Stimulated activated CD4-positive, alpha-beta T cell treated with anti-CD3 and anti-CD28 coated beads, Interleukin-1b, Interleukin-23, amount 100 ng/mL, for 1 hour (primary cell): ENCODE data around the gene DOK1.

ENCODE experiments used
- DNase-seq, 2 donors: peaks; one replicate each; pipeline ENCODE4 v3.0.0-alpha.2; 2020; ENCODE audit warnings: low read depth in 2 of 2

The DOK1 gene

GRCh38 chr2:74553892-74554819 is at the start of gene DOK1, which contains the start of gene LOXL3:
Gene DOK1, plus strand, starts transcription at chr2:74554720. Its CDS starts 35 bp downstream, at chr2:74554755.
Gene LOXL3, minus strand, starts transcription at chr2:74553942. Its CDS starts 1,308 bp downstream, at chr2:74552634.
- DNase-seq: peak; percentile 58 to 82

DNA sequence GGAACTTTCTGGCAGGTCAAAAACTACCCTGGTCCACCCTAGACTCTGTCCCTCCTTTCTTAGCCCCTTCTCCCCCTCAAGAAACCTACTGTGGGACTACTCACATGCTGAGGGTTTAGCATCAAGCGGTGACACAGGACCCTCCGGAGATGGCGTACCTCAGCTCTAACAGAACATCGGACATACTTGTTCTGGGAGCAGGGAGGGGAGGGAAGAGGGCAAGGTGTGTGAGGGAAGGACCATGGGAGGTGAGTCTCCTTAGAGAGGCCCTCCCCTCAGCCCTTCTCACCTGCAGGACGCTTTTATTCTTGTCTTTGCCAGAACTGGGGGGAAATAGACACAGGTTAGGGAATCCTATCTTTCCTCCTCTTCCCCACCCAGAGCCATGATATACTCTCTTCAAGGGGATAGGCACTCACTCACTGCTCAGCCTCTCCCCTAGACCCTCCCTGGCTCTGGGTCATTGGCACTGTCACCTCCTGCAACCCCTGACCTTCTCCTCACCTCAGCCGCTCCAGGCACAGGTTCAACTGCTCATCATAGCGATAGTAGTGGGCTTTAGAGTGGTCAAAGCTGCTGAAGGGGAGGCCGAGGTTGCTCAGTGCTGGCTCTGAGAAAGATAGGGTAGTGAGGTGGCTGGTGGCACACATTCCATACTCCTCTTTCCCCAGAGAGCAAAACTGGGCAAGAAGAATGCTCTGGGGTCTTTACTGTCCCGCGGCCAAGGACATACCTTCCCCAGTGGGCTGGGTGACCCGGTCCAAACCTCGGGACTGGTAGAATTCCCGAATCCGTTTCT is 48.9 kb upstream of the DOK1 start:
- DNase-seq: no peak

DNA sequence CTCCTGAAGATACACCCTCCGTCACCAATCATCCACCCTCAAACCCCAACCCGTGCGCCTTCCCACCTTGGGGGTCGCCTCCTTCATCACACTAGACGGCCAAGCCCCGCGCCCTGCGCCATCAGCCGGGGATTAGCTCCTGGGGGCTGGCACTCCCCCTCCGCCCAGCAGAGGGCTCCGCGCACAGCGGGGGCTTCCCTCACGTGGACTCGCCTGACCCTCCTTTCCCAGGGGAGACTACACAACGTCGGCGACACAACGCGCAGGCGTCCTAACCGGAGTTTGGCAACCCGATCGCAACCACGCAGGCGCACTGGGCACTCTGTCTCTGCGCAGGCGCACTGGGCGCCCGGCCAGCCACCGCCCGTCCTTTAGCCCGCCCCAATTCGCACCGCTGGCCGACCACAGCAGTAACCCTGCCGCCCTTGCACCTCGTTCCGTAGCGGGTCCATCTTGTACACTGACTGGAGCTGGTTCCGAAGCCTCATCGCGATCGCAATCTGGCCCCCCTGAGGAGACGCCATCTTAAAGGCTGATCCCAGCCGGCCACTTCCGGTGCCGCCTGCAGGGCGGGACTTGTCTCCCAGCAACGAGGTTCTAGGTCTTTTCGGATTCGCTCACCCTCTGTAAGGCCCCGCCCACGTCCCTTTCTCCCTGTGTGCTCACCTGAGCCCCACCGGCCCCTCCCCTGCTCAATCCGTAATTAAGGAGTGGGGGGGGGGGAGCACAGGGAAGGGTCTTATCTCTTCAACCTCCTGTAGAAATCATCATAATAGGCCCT is 47.2 kb upstream of the DOK1 start, which contains the start of gene PCGF1:
PCGF1 (minus strand) TSS at position 551 of the 781 bp plus-strand sequence; CDS start at position 524, 27 bp downstream.
- DNase-seq: peak; percentile 94 to 99

- no peak for DNase-seq
These were observed 46.5 kb upstream of the DOK1 start for GRCh38 chr2:74507926-74508520.

DNA sequence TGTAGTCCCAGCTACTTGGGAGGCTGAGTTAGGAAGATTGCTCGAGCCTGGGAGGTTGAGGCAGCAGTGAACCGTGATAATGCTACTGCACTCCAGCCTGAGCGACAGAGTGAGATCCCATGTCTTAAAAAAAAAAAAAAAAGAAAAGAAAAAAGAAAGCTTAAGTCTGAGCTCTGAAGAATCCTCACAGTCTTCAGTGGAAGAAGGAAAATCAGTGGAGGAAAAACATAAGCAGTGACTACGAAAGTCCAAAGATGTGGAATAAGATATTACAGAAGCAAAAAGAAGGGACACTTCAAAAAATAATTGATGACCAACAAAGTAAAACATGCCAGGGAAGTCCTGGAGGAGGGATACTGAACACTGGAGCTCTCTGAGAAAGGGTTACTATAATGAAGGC is 44.2 kb upstream of the DOK1 start:
- DNase-seq: no peak

- DNase-seq: no peak
These were observed 43.2 kb upstream of the DOK1 start for GRCh38 chr2:74511104-74511989.

DNA sequence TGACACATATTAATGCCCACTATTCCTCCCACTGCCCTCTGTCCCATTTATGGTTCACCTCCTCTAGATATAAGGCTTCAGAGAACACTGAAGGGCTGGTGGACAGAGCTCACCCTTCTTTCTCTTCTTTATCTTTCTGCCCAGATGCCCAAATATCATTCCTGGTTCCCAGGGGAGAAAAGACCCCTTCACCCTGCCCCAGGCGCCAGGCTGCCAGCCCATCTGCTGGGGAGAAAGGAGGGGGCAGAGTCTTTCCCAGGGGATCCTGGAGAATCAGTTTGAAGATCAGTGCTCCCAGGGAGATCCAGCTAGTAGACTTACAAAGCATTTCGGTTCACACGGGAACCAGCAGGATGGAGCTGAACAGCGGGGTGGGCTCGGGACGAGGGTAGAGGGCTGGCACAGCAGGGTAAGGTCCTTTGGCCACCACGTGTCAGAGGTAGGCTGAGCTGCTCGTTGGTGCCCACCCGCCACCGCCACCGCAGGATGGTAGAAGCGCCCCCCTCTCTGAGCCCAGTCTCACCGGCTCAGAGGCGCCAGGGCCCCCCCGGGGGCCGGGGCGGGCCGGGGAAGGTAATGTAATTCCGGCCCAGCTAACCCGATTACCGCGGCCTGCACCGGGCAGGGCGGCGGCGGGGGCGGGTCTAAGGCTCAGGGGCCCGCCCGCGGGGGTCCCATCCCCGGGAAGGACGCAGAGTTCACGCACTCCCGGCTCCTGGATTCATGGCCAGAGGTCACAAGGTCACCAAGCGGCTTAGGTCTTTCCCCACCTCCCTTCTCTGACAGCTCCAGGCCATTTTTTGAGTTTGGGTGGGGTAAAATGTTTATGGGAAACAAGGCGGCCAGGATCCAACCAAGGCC is 41.5 kb upstream of the DOK1 start:
- no peak for DNase-seq

GRCh38 chr2:74513605-74514367 is 40.7 kb upstream of the DOK1 start:
- no peak for DNase-seq

DNA sequence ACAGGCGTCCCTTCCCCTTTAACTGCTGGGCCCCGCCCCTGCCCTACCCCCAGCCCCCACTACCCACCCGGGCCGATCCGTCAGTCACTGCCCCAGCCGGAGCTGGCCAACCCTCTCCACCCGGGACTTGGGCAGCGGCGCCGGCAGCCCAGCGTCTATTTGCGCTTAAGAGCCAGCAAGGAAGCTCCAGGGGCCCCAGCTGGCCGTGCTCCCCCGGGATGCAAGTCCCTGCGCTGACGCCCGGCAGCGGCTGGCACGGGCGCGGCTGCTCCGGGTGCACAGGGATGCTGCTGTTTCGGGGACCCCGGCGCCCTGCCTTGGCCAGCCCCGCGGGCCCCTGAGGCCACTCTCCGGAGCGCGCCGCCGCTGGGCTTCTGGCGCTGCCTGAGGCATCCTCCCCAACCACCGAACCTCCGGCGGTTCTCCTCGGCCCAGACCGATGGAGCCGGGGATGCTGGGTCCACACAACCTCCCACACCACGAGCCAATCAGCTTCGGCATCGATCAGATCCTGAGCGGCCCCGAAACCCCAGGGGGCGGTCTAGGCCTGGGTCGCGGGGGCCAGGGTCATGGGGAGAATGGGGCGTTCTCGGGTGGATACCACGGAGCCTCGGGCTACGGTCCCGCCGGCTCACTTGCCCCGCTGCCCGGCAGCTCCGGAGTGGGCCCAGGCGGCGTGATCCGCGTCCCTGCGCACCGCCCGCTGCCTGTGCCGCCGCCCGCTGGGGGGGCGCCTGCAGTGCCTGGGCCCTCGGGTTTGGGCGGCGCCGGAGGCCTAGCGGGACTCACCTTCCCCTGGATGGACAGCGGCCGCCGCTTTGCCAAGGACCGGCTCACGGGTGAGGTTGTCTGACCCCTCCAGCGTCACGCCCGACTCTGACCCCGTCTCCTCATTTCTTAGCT is 39.9 kb upstream of the DOK1 start, which contains the start of gene TLX2:
TLX2 (plus strand) TSS at position 83 of the 903 bp plus-strand sequence; CDS start at position 440, 357 bp downstream.
- no peak for DNase-seq

DNA sequence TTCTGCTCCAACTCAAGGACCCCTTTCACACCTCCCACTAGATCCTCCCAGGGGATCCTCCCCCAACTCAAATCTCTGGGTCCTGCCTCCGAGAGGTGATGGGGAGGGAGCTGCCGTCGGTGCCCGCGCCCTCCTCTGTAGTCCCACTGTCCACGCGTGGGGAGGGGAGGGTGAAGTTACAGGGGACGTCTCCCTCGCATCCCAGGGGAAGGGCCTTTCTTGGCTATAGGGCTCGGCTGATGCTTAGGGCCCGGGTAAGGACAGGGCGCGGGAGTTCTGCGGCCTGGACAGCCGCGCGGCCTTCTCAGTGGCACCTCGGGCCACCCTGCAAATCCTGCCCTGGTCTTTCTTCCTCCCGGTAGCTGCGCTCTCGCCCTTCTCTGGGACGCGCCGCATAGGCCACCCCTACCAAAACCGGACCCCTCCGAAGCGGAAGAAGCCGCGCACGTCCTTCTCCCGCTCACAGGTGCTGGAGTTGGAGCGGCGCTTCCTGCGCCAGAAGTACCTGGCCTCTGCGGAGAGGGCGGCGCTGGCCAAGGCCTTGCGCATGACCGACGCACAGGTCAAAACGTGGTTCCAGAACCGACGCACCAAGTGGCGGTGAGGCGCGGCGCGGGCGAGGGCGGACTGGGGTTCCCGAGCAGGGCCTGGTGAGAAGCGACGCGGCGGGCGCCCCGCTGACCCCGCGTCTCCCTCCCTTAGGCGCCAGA is 39.1 kb upstream of the DOK1 start:
- DNase-seq: no peak

DNA sequence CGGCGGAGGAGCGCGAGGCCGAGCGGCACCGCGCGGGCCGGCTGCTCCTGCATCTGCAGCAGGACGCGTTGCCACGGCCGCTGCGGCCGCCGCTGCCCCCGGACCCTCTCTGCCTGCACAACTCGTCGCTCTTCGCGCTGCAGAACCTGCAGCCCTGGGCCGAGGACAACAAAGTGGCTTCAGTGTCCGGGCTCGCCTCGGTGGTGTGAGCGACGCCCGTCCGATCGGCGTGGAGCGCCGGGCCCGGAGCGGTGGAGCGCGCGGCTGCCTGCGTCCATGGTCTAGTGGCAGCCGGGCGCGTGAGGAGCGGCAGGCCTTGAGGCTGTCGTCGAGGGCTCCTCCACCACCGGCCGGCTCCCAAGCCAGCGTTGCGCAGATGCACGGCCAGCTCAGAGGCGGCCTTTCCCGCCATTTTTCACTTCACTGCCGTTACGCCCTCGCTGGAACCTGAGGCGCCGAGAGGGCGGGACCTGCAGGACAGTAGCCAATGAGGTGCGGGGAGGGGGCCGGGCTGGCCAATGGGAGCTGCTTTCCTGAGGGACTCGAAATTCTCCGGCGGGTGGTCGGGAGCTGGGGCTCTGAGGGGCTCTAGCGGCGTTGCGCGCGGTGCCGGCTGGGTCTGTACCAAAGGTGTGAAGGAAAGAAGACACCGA is 38.4 kb upstream of the DOK1 start:
- peak; percentile 46 to 74 for DNase-seq

DNA sequence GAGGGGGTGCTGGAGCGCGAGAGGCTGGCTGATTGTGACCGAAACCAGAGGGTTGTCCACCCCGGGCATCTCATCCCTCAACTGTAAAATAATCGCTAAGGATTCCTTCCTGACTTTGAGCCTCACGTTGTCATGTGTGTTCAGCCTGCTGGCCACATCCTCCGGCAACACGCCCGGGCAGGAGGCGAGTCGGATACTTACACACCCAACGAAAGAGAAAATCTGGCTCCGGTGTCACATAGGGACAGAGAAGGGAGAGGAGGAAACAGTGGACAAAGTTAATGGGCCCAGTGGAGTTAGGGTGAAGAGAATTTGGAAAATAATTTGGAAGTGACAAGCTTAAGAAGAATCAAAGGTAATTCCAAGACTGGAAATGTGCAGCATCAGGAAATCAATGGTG is 37.9 kb upstream of the DOK1 start:
- DNase-seq: no peak

GRCh38 chr2:74522516-74522915 is 32.0 kb upstream of the DOK1 start:
- no peak for DNase-seq

GRCh38 chr2:74524005-74524404 is 30.5 kb upstream of the DOK1 start:
- DNase-seq: no peak

DNA sequence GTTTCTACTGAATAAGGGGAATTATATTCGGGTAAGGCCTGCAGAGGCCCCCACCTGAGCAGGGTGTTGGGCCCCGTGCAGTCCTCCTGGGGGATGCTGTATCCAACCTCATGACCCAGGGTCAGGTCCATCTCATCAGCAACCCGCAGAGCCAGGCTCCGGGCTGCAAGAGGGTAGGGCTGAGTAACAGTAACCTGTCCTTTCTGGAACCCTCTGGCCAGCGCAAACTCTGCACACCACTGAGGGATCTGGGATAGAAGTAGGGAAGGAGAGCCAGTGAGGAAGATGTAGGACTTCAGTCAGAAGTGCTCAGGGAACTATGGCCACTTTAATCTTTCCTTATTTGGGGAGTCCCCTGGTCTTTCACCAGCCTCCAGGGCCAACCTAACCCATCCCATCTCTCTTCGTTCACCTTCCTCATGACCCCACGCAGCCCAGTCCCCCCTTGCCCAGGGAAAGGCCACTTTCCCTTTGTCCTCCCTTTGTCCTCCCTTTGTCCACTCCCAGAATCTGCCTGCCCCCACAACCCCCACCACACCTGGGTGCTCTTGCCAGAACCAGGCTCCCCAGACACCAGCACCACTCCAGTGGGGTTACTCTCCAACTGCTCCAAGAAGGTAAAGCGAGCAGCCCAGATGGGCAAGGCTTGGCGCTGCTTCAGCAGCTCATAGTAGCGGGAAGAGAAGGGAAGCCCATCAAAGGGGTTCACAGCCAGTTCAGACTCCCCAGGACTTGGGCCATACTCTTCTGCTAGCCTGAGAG is 29.4 kb upstream of the DOK1 start:
- DNase-seq: no peak
